CD14-positive monocyte (primary cell): ENCODE data around the gene MCRIP2. TPM values are rescaled to one million over a fixed set of nuclear protein-coding genes. Genes with fewer than 3 reads are reported as not detected.

Experiments used
- DNase-seq, 3 donors: peaks; one replicate each; pipeline ENCODE4 v3.0.0-alpha.2; 2011 to 2022
- H2AFZ ChIP-seq: 2 replicates; pipeline ENCODE4 v1.6.0; 2012; ENCODE audit warnings: mild to moderate bottlenecking, low read depth, low read length, inconsistent platforms; ENCODE audit not compliant: insufficient read depth, poor library complexity, severe bottlenecking
- H3K27ac ChIP-seq, 2 donors: 1 replicate in 1 of 2; 2 replicates in 1 of 2; pipeline ENCODE4 v1.5.1; 2012 to 2013; ENCODE audit warnings: low read length in 2 of 2, control low read depth in 1 of 2, inconsistent platforms in 1 of 2, low read depth in 1 of 2, mild to moderate bottlenecking in 1 of 2
- H3K27me3 ChIP-seq, 2 donors: one replicate each; pipeline versions ENCODE4 v1.6.0 to v1.6.1; 2011 to 2013; ENCODE audit warnings: low read length in 2 of 2; ENCODE audit not compliant: control insufficient read depth in 2 of 2, insufficient read depth in 2 of 2
- H3K36me3 ChIP-seq, 2 donors: replicated peaks in 1 of 2; 1 replicate in 1 of 2; 2 replicates in 1 of 2; pipeline versions ENCODE4 v1.5.1 to v1.6.1; 2012 to 2013; ENCODE audit warnings: low read length in 2 of 2, control low read depth in 1 of 2, inconsistent platforms in 1 of 2, mild to moderate bottlenecking in 1 of 2; ENCODE audit not compliant: insufficient read depth in 2 of 2, control insufficient read depth in 1 of 2
- H3K4me1 ChIP-seq, 2 donors: 1 replicate in 1 of 2; 2 replicates in 1 of 2; pipeline versions ENCODE4 v1.5.1 to v1.6.1; 2012 to 2013; ENCODE audit warnings: low read length in 2 of 2, control low read depth in 1 of 2, inconsistent platforms in 1 of 2, mild to moderate bottlenecking in 1 of 2, moderate library complexity in 1 of 2; ENCODE audit not compliant: insufficient read depth in 2 of 2, control insufficient read depth in 1 of 2
- H3K4me2 ChIP-seq: replicated peaks from 2 replicates; pipeline ENCODE3; 2012; ENCODE audit warnings: low read length, moderate library complexity, mild to moderate bottlenecking; ENCODE audit not compliant: poor library complexity, severe bottlenecking; ENCODE audit errors: extremely low read depth
- H3K4me3 ChIP-seq, 3 experiments: fragments of 200-600 bp in 1 of 3; sonication (generic) in 1 of 3; replicated peaks in 1 of 3; 1 replicate in 2 of 3; 2 replicates in 1 of 3; pipeline ENCODE4 v1.5.1; 2011 to 2013; ENCODE audit warnings: low read length in 3 of 3, mild to moderate bottlenecking in 3 of 3, control low read depth in 2 of 3, low read depth in 2 of 3, inconsistent platforms in 1 of 3, moderate library complexity in 1 of 3
- H3K79me2 ChIP-seq: 2 replicates; pipeline ENCODE4 v1.6.0; 2012; ENCODE audit warnings: mild to moderate bottlenecking, control low read depth, inconsistent platforms, low read length, moderate library complexity; ENCODE audit not compliant: insufficient read depth
- H3K9ac ChIP-seq: 2 replicates; pipeline ENCODE4 v1.6.0; 2017; ENCODE audit warnings: low read length, mild to moderate bottlenecking; ENCODE audit not compliant: insufficient read depth, poor library complexity, severe bottlenecking
- H3K9me3 ChIP-seq, 2 donors: replicated peaks in 1 of 2; 1 replicate in 1 of 2; 2 replicates in 1 of 2; pipeline versions ENCODE4 v1.5.1 to v1.6.1; 2012 to 2013; ENCODE audit warnings: low read length in 2 of 2, control low read depth in 1 of 2; ENCODE audit not compliant: control insufficient read depth in 1 of 2, insufficient read depth in 1 of 2
- H4K20me1 ChIP-seq: 2 replicates; pipeline ENCODE4 v1.6.0; 2012; ENCODE audit warnings: mild to moderate bottlenecking, low read length, control low read depth, moderate library complexity; ENCODE audit not compliant: insufficient read depth
- H3K27ac Mint-ChIP-seq, 7 donors: one replicate each; pipeline ENCODE4 v1.8.0; 2020; ENCODE audit warnings: mild to moderate bottlenecking in 7 of 7, mixed read lengths in 7 of 7, moderate library complexity in 6 of 7, inconsistent platforms in 2 of 7
- H3K27me3 Mint-ChIP-seq, 3 donors: one replicate each; pipeline ENCODE4 v1.8.0; 2021 to 2022; ENCODE audit warnings: low read depth in 3 of 3, mild to moderate bottlenecking in 3 of 3, mixed read lengths in 3 of 3, moderate library complexity in 3 of 3, inconsistent platforms in 1 of 3
- H3K36me3 Mint-ChIP-seq, 2 donors: one replicate each; pipeline ENCODE4 v1.8.0; 2020; ENCODE audit warnings: mixed read lengths in 2 of 2, inconsistent platforms in 1 of 2, mild to moderate bottlenecking in 1 of 2
- H3K4me1 Mint-ChIP-seq: one replicate; pipeline ENCODE4 v1.8.0; 2020; ENCODE audit warnings: mild to moderate bottlenecking, mixed read lengths
- H3K4me3 Mint-ChIP-seq, 2 donors: one replicate each; pipeline ENCODE4 v1.8.0; 2020; ENCODE audit warnings: mild to moderate bottlenecking in 2 of 2, mixed read lengths in 2 of 2, moderate library complexity in 1 of 2
- H3K9me3 Mint-ChIP-seq, 7 donors: one replicate each; pipeline ENCODE4 v1.8.0; 2020 to 2022; ENCODE audit warnings: mixed read lengths in 7 of 7, mild to moderate bottlenecking in 6 of 7, moderate library complexity in 6 of 7, inconsistent platforms in 2 of 7
- CTCF ChIP-seq: fragments of 200-600 bp; IDR thresholded peaks from one replicate; pipeline ENCODE4 v1.8.0; 2022; ENCODE audit warnings: antibody characterized with exemption, mild to moderate bottlenecking
- WGBS: methylation state at CpG from one replicate; pipeline ENCODE4 v1.1.5; 2013; ENCODE audit warnings: missing lambda C conversion rate; ENCODE audit not compliant: insufficient coverage; 5-methylcytosine and 5-hydroxymethylcytosine counted together
- intact Hi-C, 2 donors: fragments of 100-400 bp; cut with micrococcal nuclease; formaldehyde crosslinking; loops; one replicate each; pipeline versions ENCODE4 v1.15.0 to v1.15.1; 2023
- polyA plus RNA-seq, 3 donors: library from polyadenylated mRNA; depleted of rRNA in 1 of 3; unstranded in 2 of 3; stranded (reverse) in 1 of 3; fragments of 300-500 nt in 2 of 3; fragments of >200 nt in 1 of 3; fragmentation: Illumina TruSeq in 2 of 3; gene quantifications; 1 replicate in 2 of 3; 2 replicates in 1 of 3; pipeline ENCODE4 v1.2.3, GENCODE V29; 2012 to 2021

MCRIP2 gene
- polyA plus RNA-seq, 3 donors = 23.7 to 65.6 (median 42.1) TPM

GRCh38 chr16:638836-639235 lies 2.8 kb upstream of the MCRIP2 start:
- H3K4me1 ChIP-seq = peaks cover 46 to 62% of the 10 kb centered on the region in 2 donors
- no peak overlapping the region for H3K4me2 ChIP-seq
- 83% methylated on average over 1 of the region's 9 CpGs for WGBS
- peaks cover 32% of the 10 kb centered on the region for H3K79me2 ChIP-seq
- H3K27me3 ChIP-seq = no peaks in the 10 kb centered on the region
- no peak for TF ChIP-seq CTCF
- H3K4me1 Mint-ChIP-seq = peaks cover 27% of the 10 kb centered on the region
- H3K9ac ChIP-seq = no peak overlapping the region
- no peak for DNase-seq
- H3K36me3 Mint-ChIP-seq = peaks cover 2 to 3% of the 10 kb centered on the region in 2 donors
- no peaks in the 10 kb centered on the region for H3K9me3 Mint-ChIP-seq
- peaks cover 0 to 3% of the 10 kb centered on the region in 2 donors for H3K36me3 ChIP-seq
- intact Hi-C loops = loop anchor here (5.0 kb wide), 2 partner anchors 43 to 112 kb away; partner anchors contain the start of genes CAPN15 (in 2 of the 2), JMJD8 (in 1 of the 2) and STUB1 (in 1 of the 2)
- H3K27ac ChIP-seq = no peak overlapping the region
- peaks cover 27% of the 10 kb centered on the region for H4K20me1 ChIP-seq
- no peak overlapping the region for H2AFZ ChIP-seq
- H3K4me3 ChIP-seq = no peak overlapping the region
- no peaks in the 10 kb centered on the region for H3K9me3 ChIP-seq
- peaks cover 0 to 6% (median 0%) of the 10 kb centered on the region in 3 donors for H3K27me3 Mint-ChIP-seq
- H3K27ac Mint-ChIP-seq = peak overlapping the region in 1 of 7 donors; percentile 82
- H3K4me3 Mint-ChIP-seq = no peak overlapping the region

- Histone ChIP-seq H2AFZ (no peak overlapping the region), H3K4me3 (peak overlapping the region in 1 of 3 experiments; percentile 78), H3K9ac (peak overlapping the region; percentile 81), H3K79me2 (peaks cover 24% of the 10 kb centered on the region), H4K20me1 (peaks cover 22% of the 10 kb centered on the region), H3K36me3 (no peaks in the 10 kb centered on the region), H3K4me2 (peak overlapping the region; percentile 77), H3K27me3 (no peaks in the 10 kb centered on the region), H3K4me1 (peaks cover 38 to 57% of the 10 kb centered on the region in 2 donors), H3K27ac (no peak overlapping the region), H3K9me3 (no peaks in the 10 kb centered on the region)
- Mint-ChIP-seq H3K36me3 (peaks cover 5 to 7% of the 10 kb centered on the region in 2 donors), H3K27ac (no peak overlapping the region), H3K4me3 (no peak overlapping the region), H3K9me3 (no peaks in the 10 kb centered on the region), H3K27me3 (peaks cover 0 to 6% (median 0%) of the 10 kb centered on the region in 3 donors), H3K4me1 (peaks cover 33% of the 10 kb centered on the region)
- TF ChIP-seq CTCF = no peak
- 100% methylated on average over 1 of the region's 5 CpGs for WGBS
- intact Hi-C loops = no loop called here
- no peak for DNase-seq
Observed at GRCh38 chr16:640614-641013, 1.0 kb upstream of the MCRIP2 start.
